GM21381 (cell line): ENCODE results near the gene IP6K2.

ENCODE experiments used
- ATAC-seq: cut with Tn5 transposase; IDR thresholded peaks from one replicate; pipeline ENCODE4 v1.9.1; 2021; ENCODE audit warnings: mild to moderate bottlenecking, moderate library complexity; ENCODE audit not compliant: unreplicated experiment

The IP6K2 gene

DNA sequence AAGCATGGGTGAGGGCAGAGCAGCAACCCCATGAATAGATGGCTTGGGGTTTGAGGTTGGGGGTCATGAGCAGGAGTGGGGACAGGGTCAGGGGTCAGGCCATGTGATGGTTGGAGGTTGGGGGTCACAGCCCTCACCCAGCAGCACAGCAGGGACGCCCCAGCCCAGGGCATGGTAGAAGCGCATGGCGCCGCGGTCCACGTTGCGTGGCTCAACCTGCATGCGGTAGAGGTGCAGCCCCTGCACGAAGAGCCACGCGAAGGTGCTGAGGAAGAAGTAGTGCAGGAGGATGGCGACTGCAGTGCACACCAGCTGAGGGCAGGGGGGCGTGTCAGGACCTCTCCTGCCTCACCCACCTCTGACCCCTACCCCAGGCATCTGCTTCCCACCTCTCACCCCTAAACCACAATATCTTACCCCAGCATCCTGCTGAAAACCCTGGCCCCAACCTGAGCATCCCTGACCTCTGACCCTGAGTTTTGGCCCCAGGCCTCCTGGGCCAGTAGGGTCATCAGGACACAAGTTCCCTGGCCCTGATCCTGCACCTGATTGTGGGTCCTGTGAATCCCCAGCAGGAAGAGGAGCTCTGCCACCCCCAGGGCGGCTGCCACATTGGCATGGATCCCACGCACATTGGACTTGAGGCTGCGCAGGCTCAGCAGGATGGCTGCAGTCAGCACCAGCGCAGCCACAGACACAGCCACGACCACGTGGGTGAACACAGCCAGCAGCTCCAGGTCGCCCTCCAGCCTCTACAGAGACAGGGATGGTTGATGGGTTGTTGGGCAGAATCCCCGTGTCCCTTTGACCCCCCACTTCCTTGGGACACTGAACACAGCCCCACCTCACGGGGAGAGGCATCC is 71.9 kb downstream of the IP6K2 start:
- ATAC-seq: no peak

DNA sequence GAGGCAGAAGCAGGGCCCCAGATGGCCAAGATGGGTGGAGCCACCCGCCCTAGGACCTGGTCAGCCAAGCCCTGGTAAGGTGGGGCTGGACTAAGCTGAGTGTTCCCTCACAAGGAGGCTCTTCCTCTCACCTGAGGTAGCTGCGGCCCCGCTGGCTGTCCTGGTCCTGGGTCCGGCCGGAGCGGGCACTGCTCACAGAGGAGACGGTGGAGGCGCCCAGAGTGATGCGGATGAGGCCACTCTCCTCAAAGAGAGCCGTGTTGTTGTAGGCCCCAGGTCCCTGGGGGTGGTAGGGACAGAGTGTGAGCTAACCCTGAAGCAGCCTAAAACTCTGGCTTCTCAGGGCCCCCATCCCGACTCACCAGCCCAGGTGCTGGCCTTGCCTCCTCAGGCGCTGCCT is 74.4 kb downstream of the IP6K2 start:
- no peak for ATAC-seq

- ATAC-seq: no peak
Measured at GRCh38 chr3:48641396-48641795, 75.6 kb downstream of the IP6K2 start.

GRCh38 chr3:48639944-48640606 is 76.9 kb downstream of the IP6K2 start:
- no peak for ATAC-seq
